Sigmoid colon (tissue), 7 donors: ENCODE data around the gene MBP. TPM values are rescaled to one million over a fixed set of nuclear protein-coding genes. Genes with fewer than 3 reads are reported as not detected.

ENCODE experiments used
- DNase-seq: peaks from one replicate; pipeline ENCODE4 v3.0.0-alpha.2; 2019
- H3K27ac ChIP-seq, 4 donors: fragments of 200-600 bp; sonication (generic); one replicate each; pipeline ENCODE4 v1.5.1; 2016 to 2019; ENCODE audit warnings: mild to moderate bottlenecking in 1 of 4
- H3K27me3 ChIP-seq, 3 donors: fragments of 200-600 bp; sonication (generic); one replicate each; pipeline ENCODE4 v1.5.1; 2019; ENCODE audit warnings: mild to moderate bottlenecking in 1 of 3
- H3K36me3 ChIP-seq, 4 donors: fragments of 200-600 bp; sonication (generic); one replicate each; pipeline ENCODE4 v1.5.1; 2016 to 2019
- H3K4me1 ChIP-seq, 4 donors: fragments of 200-600 bp; sonication (generic); one replicate each; pipeline ENCODE4 v1.5.1; 2017 to 2019
- H3K4me3 ChIP-seq, 4 donors: fragments of 200-600 bp; sonication (generic); one replicate each; pipeline ENCODE4 v1.5.1; 2017 to 2019; ENCODE audit warnings: mild to moderate bottlenecking in 2 of 4, moderate library complexity in 1 of 4
- H3K9me3 ChIP-seq, 4 donors: fragments of 200-600 bp in 3 of 4; sonication (generic) in 3 of 4; one replicate each; pipeline versions ENCODE4 v1.5.1 to v1.6.1; 2013 to 2019
- CTCF ChIP-seq, 4 experiments: fragments of 450-650 bp in 3 of 4; fragments of 200-600 bp in 1 of 4; IDR thresholded peaks; one replicate each; pipeline ENCODE4 v1.5.1; 2016 to 2019; ENCODE audit warnings: antibody characterized with exemption in 4 of 4, mild to moderate bottlenecking in 3 of 4, moderate library complexity in 2 of 4
- EP300 ChIP-seq, 4 donors: sonication (generic); formaldehyde crosslinking; IDR thresholded peaks; one replicate each; pipeline ENCODE4 v1.6.1; 2017; ENCODE audit warnings: antibody characterized with exemption in 4 of 4
- POLR2A ChIP-seq, 2 donors: fragments of 450-650 bp; IDR thresholded peaks; one replicate each; pipeline ENCODE4 v1.6.1; 2016; ENCODE audit warnings: antibody characterized with exemption in 2 of 2, mild to moderate bottlenecking in 2 of 2, moderate library complexity in 2 of 2
- POLR2AphosphoS5 ChIP-seq, 4 donors: sonication (generic); formaldehyde crosslinking; IDR thresholded peaks; one replicate each; pipeline ENCODE4 v1.6.1; 2017; ENCODE audit warnings: antibody characterized with exemption in 4 of 4
- WGBS, 2 donors: extraction: QIAGEN DNeasy Blood & Tissue Kit; methylation state at CpG; one replicate each; pipeline ENCODE4 v1.1.7; 2013; 5-methylcytosine and 5-hydroxymethylcytosine counted together
- intact Hi-C: fragments of 100-400 bp; cut with DNase I; formaldehyde crosslinking; loops from one replicate; pipeline ENCODE4 v1.15.1; 2023
- polyA plus RNA-seq, 3 donors: library from polyadenylated mRNA; stranded (reverse); fragments of 200-250 nt; gene quantifications; one replicate each; pipeline ENCODE4 v1.2.3, GENCODE V29; 2013
- total RNA-seq, 4 donors: library from RNA; depleted of rRNA; stranded (reverse); fragments of >200 nt; gene quantifications; one replicate each; pipeline ENCODE4 v1.1.0, GENCODE V29; 2016
- donor health status: healthy with polysubstance abuse.
- donor health status: Bipolar disorder and iron deficiency.
- donor health status: healthy.

Gene MBP
- total and polyA plus RNA-seq, 7 donors, result 18.3 to 30.7 (median 24.0) TPM

- peak overlapping the region; percentile 24 to 84 (median 65) for H3K27ac ChIP-seq
- no peaks in the 10 kb centered on the region for H3K36me3 ChIP-seq
- 75 to 88% methylated on average over 11 of the region's 11 CpGs for WGBS, 2 donors
- H3K4me1 ChIP-seq, result peaks cover 0 to 53% (median 47%) of the 10 kb centered on the region in 4 donors
- DNase-seq, result no peak
- TF ChIP-seq EP300 (IDR thresholded peaks at IDR 0.05) (no peak), POLR2AphosphoS5 (IDR thresholded peaks at IDR 0.05) (no peak), CTCF (IDR thresholded peaks at IDR 0.05) (no peak), POLR2A (IDR thresholded peaks at IDR 0.05) (no peak)
- no peak overlapping the region for H3K4me3 ChIP-seq
- no peaks in the 10 kb centered on the region for H3K9me3 ChIP-seq
- no peaks in the 10 kb centered on the region for H3K27me3 ChIP-seq
- intact Hi-C loops, result no loop called here
These were observed 28.5 kb downstream of the MBP start for GRCh38 chr18:77103991-77104531.

- no peak for TF ChIP-seq EP300 (IDR thresholded peaks at IDR 0.05)
- TF ChIP-seq CTCF (IDR thresholded peaks at IDR 0.05), result no peak
- TF ChIP-seq POLR2AphosphoS5 (IDR thresholded peaks at IDR 0.05), result no peak
- TF ChIP-seq POLR2A (IDR thresholded peaks at IDR 0.05), result no peak
- no peak overlapping the region for H3K4me3 ChIP-seq
- no peak for DNase-seq
- no peaks in the 10 kb centered on the region for H3K9me3 ChIP-seq
- peak overlapping the region; percentile 68 to 84 (median 78) for H3K27ac ChIP-seq
- no peaks in the 10 kb centered on the region for H3K27me3 ChIP-seq
- H3K4me1 ChIP-seq, result peaks cover 0 to 54% (median 45%) of the 10 kb centered on the region in 4 donors
- 80 to 90% methylated on average over 14 of the region's 14 CpGs for WGBS, 2 donors
- H3K36me3 ChIP-seq, result no peaks in the 10 kb centered on the region
- intact Hi-C loops, result no loop called here
These were observed 29.3 kb downstream of the MBP start for GRCh38 chr18:77103187-77103850.

- 42 to 72% methylated on average over 3 of the region's 3 CpGs for WGBS, 2 donors
- peaks cover 0 to 52% (median 40%) of the 10 kb centered on the region in 4 donors for H3K4me1 ChIP-seq
- intact Hi-C loops, result no loop called here
- no peaks in the 10 kb centered on the region for H3K36me3 ChIP-seq
- H3K27ac ChIP-seq, result peak overlapping the region; percentile 68 to 84 (median 78)
- no peak overlapping the region for H3K4me3 ChIP-seq
- no peaks in the 10 kb centered on the region for H3K27me3 ChIP-seq
- no peak for TF ChIP-seq POLR2A (IDR thresholded peaks at IDR 0.05)
- TF ChIP-seq CTCF (IDR thresholded peaks at IDR 0.05), result no peak
- TF ChIP-seq EP300 (IDR thresholded peaks at IDR 0.05), result no peak
- TF ChIP-seq POLR2AphosphoS5 (IDR thresholded peaks at IDR 0.05), result no peak
- no peaks in the 10 kb centered on the region for H3K9me3 ChIP-seq
- DNase-seq, result no peak
These were observed 30.1 kb downstream of the MBP start for GRCh38 chr18:77102259-77103040.

DNA sequence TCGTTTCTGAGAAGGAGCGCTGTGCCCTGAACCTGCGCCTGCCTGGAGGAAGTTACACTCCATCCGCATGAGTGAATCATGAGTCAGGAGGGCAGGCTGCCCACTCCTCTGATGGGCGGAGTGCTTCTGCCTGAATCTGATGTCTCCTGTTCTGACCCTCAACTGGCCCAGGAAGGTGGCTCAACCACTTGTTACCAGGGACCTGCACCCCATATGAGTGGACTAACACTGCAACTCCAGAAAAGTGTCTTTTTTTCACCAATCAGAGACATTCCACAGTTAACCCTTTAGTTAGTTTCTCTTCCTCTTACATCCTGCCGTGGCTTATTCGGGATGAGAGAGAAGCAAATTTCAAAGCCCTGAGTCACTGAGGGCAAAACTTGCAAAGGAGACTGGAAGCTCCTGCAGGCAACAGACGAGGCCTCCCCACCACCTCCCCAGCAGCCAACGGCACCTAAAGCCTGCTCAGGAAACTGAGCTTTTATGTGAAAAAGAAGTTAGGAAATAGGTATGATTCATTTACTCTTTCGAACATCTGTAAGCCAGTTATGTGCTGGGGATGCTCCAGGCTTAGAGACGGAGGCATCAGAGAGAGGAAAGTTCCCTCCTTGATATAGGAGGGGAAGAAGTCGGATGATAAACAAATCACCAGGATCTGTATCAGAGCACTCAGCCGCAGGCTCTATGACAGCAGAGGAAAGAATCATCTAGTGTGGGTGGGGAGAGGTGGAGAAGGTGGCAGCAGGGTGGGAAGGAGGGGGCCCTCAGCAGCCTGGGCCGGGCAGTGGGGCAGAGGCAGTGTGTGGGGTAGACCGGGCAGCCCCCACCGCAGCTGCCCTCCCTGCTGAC lies 30.9 kb downstream of the MBP start:
- WGBS, 2 donors, result 40 to 74% methylated on average over 16 of the region's 16 CpGs
- H3K36me3 ChIP-seq, result no peaks in the 10 kb centered on the region

More for the DNA sequence above, 30.9 kb downstream of the MBP start:
- Histone ChIP-seq H3K4me1 (peaks cover 0 to 52% (median 38%) of the 10 kb centered on the region in 4 donors), H3K27me3 (no peaks in the 10 kb centered on the region), H3K4me3 (no peak overlapping the region), H3K9me3 (no peaks in the 10 kb centered on the region), H3K27ac (peak overlapping the region; percentile 68 to 84 (median 78))
- intact Hi-C loops, result no loop called here
- TF ChIP-seq EP300 (IDR thresholded peaks at IDR 0.05) (peak in 1 of 4 donors; percentile 1), POLR2AphosphoS5 (IDR thresholded peaks at IDR 0.05) (peak; percentile 4 to 66 (median 14)), CTCF (IDR thresholded peaks at IDR 0.05) (no peak)
- DNase-seq, result peak; percentile 93
